Measurements from ENCODE around the gene TAF4B. TPM values are rescaled to one million over a fixed set of nuclear protein-coding genes. Genes with fewer than 3 reads are reported as not detected.

Gene TAF4B
- total RNA-seq, 3 donors from 2014 or later, result 22.5 to 27.2 (median 23.0) TPM

Other genes starting within 250 kb of the TAF4B start
- 10 to 100 TPM; 56.7 to 62.9 (median 59.3) TPM for gene SS18, start 135.8 kb upstream of the TAF4B start, total RNA-seq
- gene PSMA8, start 92.6 kb upstream of the TAF4B start, total RNA-seq, result 1 to 10 TPM in 2 of 3 donors, under 1 TPM in 1; 0.87 to 2.1 (median 1.0) TPM

Measured in activated T-cell treated with anti-CD3 and anti-CD28 coated beads, Interleukin-2, amount 50 U/mL, for 4 hours (primary cell).